HG03354 (cell line): ENCODE data around the gene LTBP1.
"Not testable (repeated sequence)": the region's sequence is repeated elsewhere in the genome, so short reads cannot be mapped to it uniquely, and the experiment has no call there.

Source experiments
- ATAC-seq: cut with Tn5 transposase; IDR thresholded peaks from one replicate; pipeline ENCODE4 v1.9.1; 2021; ENCODE audit warnings: mild to moderate bottlenecking; ENCODE audit not compliant: unreplicated experiment, poor library complexity, severe bottlenecking

The LTBP1 gene

GRCh38 chr2:33347856-33348255 is 401.1 kb downstream of the LTBP1 start:
- ATAC-seq: no peak

- ATAC-seq: no peak
Observed at GRCh38 chr2:33350632-33351031, 403.9 kb downstream of the LTBP1 start.

- ATAC-seq: no peak
Observed at GRCh38 chr2:33351781-33352180, 405.0 kb downstream of the LTBP1 start.

GRCh38 chr2:33354981-33355380 is 408.2 kb downstream of the LTBP1 start:
- ATAC-seq: no peak

GRCh38 chr2:33358878-33359277 is 412.1 kb downstream of the LTBP1 start:
- ATAC-seq: no peak

- ATAC-seq: no peak
Observed at GRCh38 chr2:33363325-33364298, 416.9 kb downstream of the LTBP1 start.

GRCh38 chr2:33365264-33365970 is 418.7 kb downstream of the LTBP1 start:
- no peak for ATAC-seq

GRCh38 chr2:33366473-33366872 is 419.7 kb downstream of the LTBP1 start:
- no peak for ATAC-seq

- not testable (repeated sequence) for ATAC-seq
Observed at GRCh38 chr2:33368524-33368923, 421.8 kb downstream of the LTBP1 start.

GRCh38 chr2:33369191-33369590 is 422.4 kb downstream of the LTBP1 start:
- no peak for ATAC-seq

GRCh38 chr2:33370636-33371265 is 424.0 kb downstream of the LTBP1 start:
- no peak for ATAC-seq

- no peak for ATAC-seq
Observed at GRCh38 chr2:33371304-33372090, 424.7 kb downstream of the LTBP1 start.

GRCh38 chr2:33372940-33373553 is 426.3 kb downstream of the LTBP1 start:
- ATAC-seq: no peak

- ATAC-seq: no peak
Observed at GRCh38 chr2:33373986-33374385, 427.2 kb downstream of the LTBP1 start.

GRCh38 chr2:33375054-33375453 is 428.3 kb downstream of the LTBP1 start:
- no peak for ATAC-seq

- ATAC-seq: no peak
Observed at GRCh38 chr2:33377048-33377447, 430.3 kb downstream of the LTBP1 start.

GRCh38 chr2:33378556-33379210 is 431.9 kb downstream of the LTBP1 start:
- ATAC-seq: no peak

- no peak for ATAC-seq
Observed at GRCh38 chr2:33380001-33380609, 433.4 kb downstream of the LTBP1 start.
